ENCODE measurements around the gene CXorf49.
A peak's percentile ranks its signal among the peaks of the same experiment; 100 is the strongest.

The CXorf49 gene

GRCh38 chrX:71671938-71672337 lies 46.1 kb downstream of the CXorf49 start:
- no peak for DNase-seq

GRCh38 chrX:71671043-71671780 lies 46.9 kb downstream of the CXorf49 start:
- no peak for DNase-seq

DNA sequence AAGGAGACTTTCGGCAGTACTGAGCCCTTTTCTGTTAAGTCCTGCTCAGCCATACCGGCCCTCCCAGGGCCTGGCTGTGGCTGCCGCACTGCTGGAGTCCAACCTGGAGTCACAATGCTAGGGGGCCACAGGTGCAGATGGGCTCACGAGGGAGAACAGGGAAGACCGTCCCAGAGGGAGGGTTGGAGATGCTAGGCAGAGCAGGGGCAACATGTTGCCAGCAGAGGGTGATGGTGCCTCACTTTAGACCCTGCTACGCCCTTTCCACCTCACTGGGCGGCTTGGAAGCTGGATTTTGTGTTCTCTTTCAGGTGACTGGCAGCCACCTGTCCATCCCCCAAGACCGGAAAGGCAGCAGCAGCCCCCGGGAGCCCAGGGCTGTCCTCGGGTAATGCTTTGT lies 48.1 kb downstream of the CXorf49 start:
- peak in 8 of 51 donors; percentile 0 to 12 (median 3) for DNase-seq

DNA sequence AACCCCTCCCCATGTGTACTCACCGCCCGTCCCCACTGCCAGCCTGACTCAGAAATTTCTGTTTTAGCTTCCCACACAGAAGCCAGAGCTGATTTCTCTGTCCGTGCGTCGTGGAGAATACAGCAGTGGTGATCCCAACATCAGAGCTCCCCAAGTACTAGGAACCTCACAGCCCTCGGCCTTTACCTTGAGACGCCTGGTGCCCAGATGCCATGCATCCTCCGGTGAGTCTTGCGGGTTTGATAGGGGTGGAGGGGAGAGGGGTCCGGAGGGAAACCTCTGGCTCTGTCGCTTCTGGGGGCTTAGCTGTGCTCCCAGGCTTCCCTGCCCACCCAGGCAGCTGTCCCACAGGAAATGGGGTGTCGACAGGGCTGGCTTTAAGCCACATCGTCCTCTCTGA lies 48.6 kb downstream of the CXorf49 start:
- DNase-seq: no peak

DNA sequence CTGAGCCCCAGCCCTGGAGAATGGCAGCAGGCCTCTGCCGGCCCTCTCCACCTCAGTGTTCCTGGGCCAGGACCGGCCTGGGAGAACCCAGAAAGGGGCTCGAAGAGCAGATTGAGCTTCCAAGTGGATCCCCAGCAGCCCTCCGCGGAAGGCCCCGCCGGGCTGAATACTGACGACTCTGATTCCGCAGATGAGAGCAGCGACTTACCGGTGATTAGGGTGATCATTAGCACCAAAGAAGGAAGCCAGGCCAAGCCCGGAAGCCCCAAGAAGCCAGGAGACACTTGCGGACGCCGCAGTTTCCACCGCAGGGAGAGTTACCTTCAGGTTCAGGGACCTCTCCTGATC lies 49.9 kb downstream of the CXorf49 start:
- DNase-seq: no peak

DNA sequence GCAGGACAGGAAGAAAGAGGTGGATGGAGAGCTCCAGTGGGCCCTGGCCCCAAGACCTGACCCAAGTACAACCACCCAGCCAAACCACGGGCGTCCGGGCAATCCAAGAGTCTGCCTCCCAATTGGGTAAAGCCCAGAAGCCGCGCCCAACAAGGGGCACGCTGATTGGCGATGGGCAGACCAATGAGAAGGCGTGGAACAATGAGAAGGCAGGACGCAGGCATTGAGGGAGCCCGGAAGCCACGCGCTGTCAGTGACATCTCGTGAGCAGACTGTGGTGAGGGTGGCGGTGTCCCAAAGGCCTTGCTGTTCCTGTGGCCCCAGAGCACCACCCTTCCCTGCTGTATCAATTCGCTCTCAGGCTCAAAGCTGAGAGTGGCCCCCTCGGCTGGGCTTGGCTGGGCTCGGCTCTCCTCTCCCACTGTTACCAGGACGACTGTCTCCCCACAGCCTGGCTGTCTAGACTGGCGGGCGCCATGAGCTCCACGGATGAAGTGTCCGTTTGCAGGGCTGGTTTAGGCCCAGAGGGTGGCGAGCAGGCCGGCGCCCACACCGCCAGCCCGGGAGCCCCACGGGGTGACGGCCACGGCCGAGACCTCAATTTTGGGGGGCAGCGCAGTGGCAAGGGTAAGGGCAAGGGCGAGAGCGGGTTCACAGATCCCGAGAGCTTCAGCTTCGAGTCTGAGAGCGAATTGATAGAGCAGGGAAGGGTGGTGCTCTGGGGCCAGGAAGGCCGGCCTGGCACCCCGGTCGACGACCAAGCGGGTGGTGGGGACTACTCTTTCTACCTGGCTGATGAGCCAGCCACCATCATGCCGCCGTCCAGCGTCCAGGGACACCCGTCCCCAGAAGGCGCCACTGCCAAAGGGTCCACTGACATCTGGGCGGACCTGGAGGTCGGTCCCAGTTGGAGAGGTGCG lies 50.5 kb downstream of the CXorf49 start, which contains the start of gene LOC101059915:
Gene LOC101059915 (plus strand): TSS at position 219 of the 920 bp plus-strand sequence.
- no peak for DNase-seq

DNA sequence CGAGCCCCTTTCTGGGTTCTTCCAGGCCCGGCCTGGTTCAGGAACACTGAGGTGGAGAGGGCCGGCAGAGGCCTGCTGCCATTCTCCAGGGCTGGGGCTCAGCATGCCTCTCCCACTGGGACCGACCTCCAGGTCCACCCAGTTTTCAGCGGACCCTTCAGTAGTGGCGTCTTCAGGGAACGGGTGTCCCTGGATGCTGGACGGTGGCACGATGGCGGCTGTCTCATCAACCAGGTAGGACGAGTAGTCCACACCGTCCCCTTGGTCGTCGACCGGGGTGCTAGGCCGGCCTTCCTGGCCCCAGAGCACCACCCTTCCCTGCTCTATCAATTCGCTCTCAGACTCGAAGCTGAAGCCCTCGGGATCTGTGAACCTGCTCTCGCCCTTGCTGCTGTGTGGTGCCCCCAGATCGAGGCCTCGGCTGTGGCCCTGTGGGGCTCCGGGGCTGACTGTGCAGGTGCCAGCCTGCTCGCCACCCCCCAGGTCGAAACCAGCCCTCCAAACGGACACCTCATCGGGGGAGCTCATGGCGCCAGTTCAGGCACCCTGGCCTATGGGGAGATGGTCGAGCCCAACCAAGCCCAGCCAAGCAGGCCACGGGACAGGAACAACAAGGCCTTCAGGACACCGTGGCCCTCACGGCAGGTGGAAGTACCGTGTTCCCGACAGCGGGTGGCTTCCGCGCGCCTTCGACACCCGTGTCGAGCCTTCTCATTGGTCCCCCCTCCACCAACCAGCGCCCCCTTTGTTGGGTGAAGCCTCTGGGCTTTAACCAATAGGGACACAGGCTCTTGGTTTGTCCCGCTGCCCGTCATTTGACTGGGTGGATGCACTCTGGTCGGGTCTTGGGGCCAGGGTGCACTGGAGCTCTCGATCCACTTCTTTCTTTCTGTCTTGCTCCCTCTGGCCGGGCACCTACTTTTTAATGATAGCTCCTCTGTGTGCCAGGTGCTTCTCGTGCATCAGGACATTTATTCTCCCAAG lies 51.6 kb downstream of the CXorf49 start:
- DNase-seq: no peak

- no peak for DNase-seq
Measured at GRCh38 chrX:71665747-71666146, 52.3 kb downstream of the CXorf49 start.

- no peak for DNase-seq
Measured at GRCh38 chrX:71664889-71665491, 53.1 kb downstream of the CXorf49 start.
